Ectodermal cell (in vitro differentiated cells): ENCODE results near the gene KRT72.
"Not testable (repeated sequence)": the region's sequence is repeated elsewhere in the genome, so short reads cannot be mapped to it uniquely, and the experiment has no call there.

ENCODE experiments used
- H3K27ac ChIP-seq: 2 replicates; pipeline ENCODE4 v1.7.0; 2013; ENCODE audit warnings: mild to moderate bottlenecking, low read depth, low read length; ENCODE audit not compliant: insufficient read depth, poor library complexity, severe bottlenecking
- H3K27me3 ChIP-seq: 2 replicates; pipeline ENCODE4 v1.7.0; 2013; ENCODE audit warnings: mild to moderate bottlenecking, low read length; ENCODE audit not compliant: insufficient read depth, control insufficient read depth, poor library complexity, severe bottlenecking
- H3K36me3 ChIP-seq: one replicate; pipeline ENCODE4 v1.7.0; 2013; ENCODE audit warnings: low read length; ENCODE audit not compliant: control insufficient read depth, insufficient read depth
- H3K4me1 ChIP-seq: one replicate; pipeline ENCODE4 v1.7.0; 2013; ENCODE audit warnings: low read length; ENCODE audit not compliant: control insufficient read depth, insufficient read depth
- H3K4me3 ChIP-seq: 2 replicates; pipeline ENCODE4 v1.7.0; 2013; ENCODE audit warnings: low read depth, low read length, control low read depth; ENCODE audit not compliant: insufficient read depth
- H3K9me3 ChIP-seq: 2 replicates; pipeline ENCODE4 v1.7.0; 2013; ENCODE audit warnings: mild to moderate bottlenecking, low read length, moderate library complexity; ENCODE audit not compliant: control insufficient read depth
- WGBS, 2 experiments: methylation state at CpG; one replicate each; pipeline ENCODE4 v1.1.7; 2013; ENCODE audit warnings: missing lambda C conversion rate in 2 of 2; 5-methylcytosine and 5-hydroxymethylcytosine counted together

Gene KRT72

DNA sequence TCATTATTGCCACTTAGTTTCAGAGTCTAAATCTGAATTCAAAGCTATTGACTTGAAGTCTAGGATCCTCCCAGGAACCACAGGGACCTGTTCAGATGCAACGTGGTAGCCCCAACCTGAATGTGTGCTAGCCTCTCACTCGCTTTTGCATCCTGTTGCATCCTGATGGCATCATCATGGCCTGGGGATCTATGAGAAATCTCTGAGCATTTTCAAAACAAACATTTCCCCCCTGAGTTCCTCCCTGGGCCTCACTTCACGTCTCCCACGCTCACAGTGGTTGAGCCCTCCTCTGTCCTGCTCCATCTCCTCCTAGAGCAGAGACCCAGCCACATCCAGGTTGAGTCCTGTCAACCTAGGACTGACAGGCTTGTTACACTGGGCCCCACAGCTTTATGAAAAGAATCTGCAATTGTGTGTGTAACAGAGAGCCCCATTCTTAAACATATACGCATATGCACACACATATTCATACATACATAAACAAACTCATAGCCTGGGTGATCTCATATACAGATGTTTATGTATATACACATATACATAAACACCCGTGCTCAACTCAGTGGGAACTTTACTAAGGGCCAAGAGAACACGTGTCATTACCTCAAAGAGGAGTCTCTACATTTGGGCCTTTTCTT, 5.4 kb upstream of the KRT72 start:
- 86 to 90% methylated on average over 7 of the region's 7 CpGs for WGBS, 2 experiments
- no peaks in the 10 kb centered on the region for H3K4me1 ChIP-seq
- no peak overlapping the region for H3K4me3 ChIP-seq
- no peak overlapping the region for H3K27ac ChIP-seq
- no peaks in the 10 kb centered on the region for H3K36me3 ChIP-seq
- peaks cover 3% of the 10 kb centered on the region for H3K27me3 ChIP-seq
- H3K9me3 ChIP-seq: no peaks in the 10 kb centered on the region

DNA sequence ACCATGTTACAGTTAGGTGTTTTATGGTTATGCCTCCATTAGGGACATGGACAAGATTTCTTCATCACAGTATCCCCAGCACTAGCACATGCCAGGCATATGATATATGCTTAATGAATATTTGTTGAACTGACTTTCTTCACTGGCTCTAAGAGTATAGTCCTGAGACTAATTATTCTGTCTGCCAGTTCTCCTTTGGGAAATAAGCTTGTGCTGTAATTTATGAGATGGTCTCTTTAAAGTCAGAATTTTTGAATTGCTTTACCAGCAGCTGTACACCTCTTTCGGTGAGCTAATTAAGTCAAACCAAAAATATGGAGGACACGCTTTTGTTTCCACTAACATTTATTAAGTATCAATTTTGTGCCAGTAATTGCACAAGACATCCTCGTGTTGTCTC, 4.8 kb upstream of the KRT72 start:
- Histone ChIP-seq H3K27ac (no peak overlapping the region), H3K4me3 (no peak overlapping the region), H3K9me3 (no peaks in the 10 kb centered on the region), H3K4me1 (no peaks in the 10 kb centered on the region), H3K27me3 (peaks cover 3% of the 10 kb centered on the region), H3K36me3 (no peaks in the 10 kb centered on the region)
- whole genome bisulfite sequencing, 2 experiments: 73 to 80% methylated on average over 3 of the region's 3 CpGs

DNA sequence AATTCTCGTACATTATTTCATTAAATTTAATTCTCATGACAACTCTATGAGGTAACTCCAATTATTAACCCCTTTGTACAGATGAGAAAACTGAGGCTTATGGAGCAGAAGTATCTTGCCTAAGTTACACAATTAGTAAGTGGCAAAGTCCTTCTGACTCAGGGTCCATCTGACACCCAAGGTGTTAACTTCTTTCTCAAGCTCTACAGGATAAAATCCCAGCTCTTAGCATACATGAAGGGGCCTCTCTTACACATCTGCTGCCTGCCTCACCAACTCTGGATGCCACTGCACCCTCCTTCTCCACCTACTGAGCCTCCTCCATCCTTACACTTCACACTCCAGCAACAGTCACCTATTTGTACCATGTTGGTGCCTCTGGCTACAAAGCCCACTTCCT, 4.3 kb upstream of the KRT72 start:
- WGBS, 2 experiments: 89 to 100% methylated on average over 1 of the region's 1 CpG
- Histone ChIP-seq H3K27me3 (peaks cover 3% of the 10 kb centered on the region), H3K4me1 (no peaks in the 10 kb centered on the region)

DNA sequence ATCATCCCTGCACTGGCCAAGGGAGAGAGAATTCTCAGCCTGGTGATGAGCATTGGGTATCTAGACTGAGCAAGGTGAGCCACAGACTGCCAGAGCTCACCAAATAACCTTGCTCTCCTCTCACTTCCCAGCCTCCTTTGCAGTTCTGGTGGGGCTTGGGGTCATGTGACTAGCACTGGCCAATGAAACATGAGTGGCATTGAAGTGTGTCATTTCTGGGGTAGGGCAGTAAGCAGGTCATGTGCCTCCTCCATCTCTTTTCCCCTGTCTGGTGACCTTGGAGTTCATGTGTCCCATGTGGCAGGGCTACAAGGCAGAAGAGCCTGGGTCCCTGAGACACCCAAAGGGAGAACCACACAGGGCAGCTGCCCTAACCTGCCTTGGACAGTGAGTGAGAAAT, 3.6 kb upstream of the KRT72 start:
- H3K27ac ChIP-seq: no peak overlapping the region

More for the DNA sequence above, 4.3 kb upstream of the KRT72 start:
- no peak overlapping the region for H3K4me3 ChIP-seq
- no peaks in the 10 kb centered on the region for H3K36me3 ChIP-seq
- H3K9me3 ChIP-seq: no peaks in the 10 kb centered on the region
- no peak overlapping the region for H3K27ac ChIP-seq

DNA sequence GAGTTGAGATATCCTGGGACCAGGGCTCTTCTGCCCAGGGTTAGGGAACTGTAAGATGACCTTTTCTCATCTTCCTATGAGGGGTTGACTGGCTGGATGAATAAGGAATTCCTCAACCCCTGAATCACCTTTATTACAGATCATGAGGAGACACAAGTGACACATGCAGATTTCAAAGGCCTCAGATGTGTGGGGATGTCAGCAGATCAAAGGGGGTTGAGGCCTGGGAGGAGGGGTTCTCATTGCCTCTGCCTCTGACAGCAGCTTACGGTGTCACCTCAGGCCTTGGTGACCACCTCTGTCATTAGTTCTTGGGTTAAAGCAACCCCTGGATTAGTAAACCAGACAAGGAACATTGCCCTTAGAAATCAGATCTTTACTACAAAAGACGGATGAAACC, 2.1 kb upstream of the KRT72 start:
- 60 to 69% methylated on average over 2 of the region's 2 CpGs for WGBS, 2 experiments
- Histone ChIP-seq H3K27me3 (peaks cover 3% of the 10 kb centered on the region), H3K4me3 (no peak overlapping the region), H3K27ac (no peak overlapping the region), H3K4me1 (no peaks in the 10 kb centered on the region), H3K36me3 (no peaks in the 10 kb centered on the region), H3K9me3 (no peaks in the 10 kb centered on the region)

More for the DNA sequence above, 3.6 kb upstream of the KRT72 start:
- no peaks in the 10 kb centered on the region for H3K9me3 ChIP-seq
- no peak overlapping the region for H3K4me3 ChIP-seq
- peaks cover 3% of the 10 kb centered on the region for H3K27me3 ChIP-seq
- no peaks in the 10 kb centered on the region for H3K4me1 ChIP-seq
- H3K36me3 ChIP-seq: no peaks in the 10 kb centered on the region

DNA sequence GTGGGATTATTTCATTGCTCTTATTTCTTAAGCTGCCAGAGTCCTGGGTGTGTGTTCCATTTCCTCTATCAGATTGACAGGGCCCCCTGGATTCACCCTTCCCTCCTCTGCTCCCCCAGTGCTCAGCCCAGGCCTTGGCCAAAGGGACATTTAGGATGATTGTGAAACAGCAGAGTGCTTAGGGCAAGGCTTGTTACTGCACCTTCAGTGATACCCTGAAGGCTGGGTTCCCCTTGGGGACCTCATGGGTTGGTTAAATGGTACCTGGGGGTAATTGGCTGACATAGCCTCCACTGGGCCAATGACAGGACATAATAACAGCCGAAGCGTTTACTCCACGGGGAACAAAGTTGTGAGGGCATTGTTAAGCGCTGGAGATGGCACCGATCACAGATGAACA, 1.3 kb upstream of the KRT72 start:
- H3K4me1 ChIP-seq: no peaks in the 10 kb centered on the region
- no peak overlapping the region for H3K4me3 ChIP-seq
- H3K27me3 ChIP-seq: peaks cover 3% of the 10 kb centered on the region
- H3K9me3 ChIP-seq: no peaks in the 10 kb centered on the region
- no peaks in the 10 kb centered on the region for H3K36me3 ChIP-seq
- H3K27ac ChIP-seq: no peak overlapping the region
- WGBS, 2 experiments: 92 to 96% methylated on average over 5 of the region's 5 CpGs

DNA sequence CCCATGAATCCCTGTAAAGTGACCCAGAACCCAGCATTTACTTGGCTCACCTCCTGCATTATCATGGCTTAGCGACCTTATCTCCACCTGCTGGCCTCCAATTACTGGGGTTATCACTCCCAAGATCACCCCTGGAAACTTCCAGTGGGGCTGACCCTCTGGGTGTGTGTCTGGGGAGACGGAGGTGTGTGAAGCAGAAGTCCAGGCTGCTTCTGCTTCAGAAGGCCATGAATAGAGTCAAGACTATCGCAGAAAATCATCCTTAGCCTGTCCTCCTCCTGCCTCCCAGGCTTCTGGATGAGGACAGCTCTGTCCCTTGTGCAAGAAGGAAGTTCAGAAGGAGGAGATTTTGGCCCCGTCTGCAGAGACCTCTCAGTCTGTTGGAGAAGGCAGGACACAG, 408 bp upstream of the KRT72 start:
- Histone ChIP-seq H3K36me3 (no peaks in the 10 kb centered on the region), H3K4me3 (no peak overlapping the region), H3K27ac (no peak overlapping the region), H3K4me1 (no peaks in the 10 kb centered on the region), H3K27me3 (peaks cover 3% of the 10 kb centered on the region), H3K9me3 (no peaks in the 10 kb centered on the region)
- 91 to 92% methylated on average over 4 of the region's 4 CpGs for WGBS, 2 experiments

DNA sequence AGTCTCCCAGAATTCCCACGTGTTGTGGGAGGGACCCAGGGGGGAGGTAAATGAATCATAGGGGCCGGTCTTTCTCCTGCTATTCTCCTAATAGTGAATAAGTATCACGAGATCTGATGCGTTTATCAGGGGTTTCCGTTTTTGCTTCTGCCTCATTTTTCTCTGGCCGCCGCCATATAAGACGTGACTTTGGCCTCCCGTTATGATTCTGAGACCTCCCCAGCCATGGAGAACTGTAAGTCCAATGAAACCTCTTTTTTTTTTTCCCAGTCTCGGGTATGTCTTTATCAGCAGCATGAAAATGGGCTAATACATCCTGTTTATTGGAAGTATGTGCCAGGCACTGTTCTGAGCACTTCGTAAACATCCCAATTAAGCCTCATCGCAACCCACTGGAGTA, 788 bp downstream of the KRT72 start:
- H3K9me3 ChIP-seq: no peaks in the 10 kb centered on the region
- H3K27ac ChIP-seq: no peak overlapping the region
- peaks cover 3% of the 10 kb centered on the region for H3K27me3 ChIP-seq
- no peaks in the 10 kb centered on the region for H3K36me3 ChIP-seq
- no peak overlapping the region for H3K4me3 ChIP-seq
- no peaks in the 10 kb centered on the region for H3K4me1 ChIP-seq
- 90% methylated on average over 12 of the region's 12 CpGs for WGBS, 2 experiments

DNA sequence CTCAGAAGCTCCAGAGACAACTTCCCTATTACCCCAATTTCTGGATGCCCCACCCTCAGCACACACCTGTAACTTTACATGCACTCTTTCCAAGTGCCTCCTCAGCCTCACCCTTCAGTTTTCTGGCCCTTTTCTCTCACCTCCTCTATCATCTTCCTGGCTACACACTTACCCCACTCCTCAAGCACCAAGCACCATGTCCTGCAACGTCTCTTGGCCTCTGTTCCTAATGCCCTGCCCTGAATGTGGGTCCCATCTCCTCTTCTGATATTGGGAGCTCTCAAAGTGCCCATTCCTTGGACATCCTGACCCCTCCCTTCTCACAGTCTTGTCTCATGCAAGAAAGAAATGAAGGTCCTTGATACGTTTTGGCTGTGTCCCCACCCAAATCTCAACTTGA, 1.2 kb downstream of the KRT72 start:
- Histone ChIP-seq H3K9me3 (no peaks in the 10 kb centered on the region), H3K4me1 (no peaks in the 10 kb centered on the region), H3K27me3 (peaks cover 3% of the 10 kb centered on the region), H3K36me3 (no peaks in the 10 kb centered on the region), H3K4me3 (no peak overlapping the region), H3K27ac (no peak overlapping the region)
- WGBS, 2 experiments: 78 to 82% methylated on average over 2 of the region's 2 CpGs

DNA sequence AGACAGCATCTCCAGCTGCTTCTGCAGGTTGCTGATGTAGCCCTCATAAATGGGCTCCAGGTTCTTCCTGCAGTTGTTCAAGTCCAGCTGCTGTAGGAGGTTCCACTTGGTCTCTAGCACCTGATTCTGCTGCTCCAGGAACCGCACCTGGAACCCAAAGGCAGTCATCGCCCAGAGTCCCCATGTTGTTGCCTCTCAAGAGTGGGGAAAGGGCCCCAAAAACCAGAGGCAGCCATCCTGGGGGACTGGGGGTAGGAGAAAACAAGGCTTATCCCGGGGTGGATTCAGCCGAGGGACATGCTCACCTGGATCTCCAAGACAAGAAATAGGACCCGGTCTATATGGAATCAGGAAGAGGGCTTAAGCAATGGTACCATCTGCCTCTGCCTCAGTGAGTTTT, 2.3 kb downstream of the KRT72 start:
- no peak overlapping the region for H3K4me3 ChIP-seq
- peaks cover 3% of the 10 kb centered on the region for H3K27me3 ChIP-seq
- no peaks in the 10 kb centered on the region for H3K4me1 ChIP-seq
- WGBS, 2 experiments: 93 to 96% methylated on average over 5 of the region's 5 CpGs
- H3K27ac ChIP-seq: no peak overlapping the region
- no peaks in the 10 kb centered on the region for H3K9me3 ChIP-seq
- no peaks in the 10 kb centered on the region for H3K36me3 ChIP-seq

DNA sequence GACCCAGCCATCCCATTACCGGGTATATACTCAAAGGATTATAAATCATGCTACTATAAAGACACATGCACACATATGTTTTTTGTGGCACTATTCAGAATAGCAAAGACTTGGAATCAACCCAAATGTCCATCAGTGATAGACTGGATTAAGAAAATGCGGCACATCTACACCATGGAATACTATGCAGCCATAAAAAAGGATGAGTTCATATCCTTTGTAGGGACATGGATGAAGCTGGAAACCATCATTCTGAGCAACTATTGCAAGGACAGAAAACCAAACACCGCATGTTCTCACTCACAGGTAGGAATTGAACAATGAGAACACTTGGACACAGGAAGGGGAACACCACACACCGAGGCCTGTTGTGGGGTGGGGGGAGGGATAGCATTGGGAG, 7.0 kb downstream of the KRT72 start:
- not testable (repeated sequence) for H3K4me1 ChIP-seq, H3K27me3 ChIP-seq, H3K36me3 ChIP-seq, H3K4me3 ChIP-seq, H3K27ac ChIP-seq, H3K9me3 ChIP-seq
- 79 to 83% methylated on average over 3 to 4 of the region's 4 CpGs for WGBS, 2 experiments
